SIG-M5 treated with dmso at 0.1 percent for 504 hours (cell line): ENCODE results near the gene ATP2B2.
"Not testable (repeated sequence)": the region's sequence is repeated elsewhere in the genome, so short reads cannot be mapped to it uniquely, and the experiment has no call there.

Experiments
- DNase-seq: peaks from one replicate; lab custom pipeline; 2025; ENCODE audit not compliant: unreplicated experiment; lab: John Stamatoyannopoulos, UW

ATP2B2 gene

GRCh38 chr3:10310578-10310977 lies 194.8 kb downstream of the ATP2B2 start:
- DNase-seq: no peak

- no peak for DNase-seq
Observed at GRCh38 chr3:10309736-10310135, 195.7 kb downstream of the ATP2B2 start.

- DNase-seq: no peak
Observed at GRCh38 chr3:10308678-10309077, 196.7 kb downstream of the ATP2B2 start.

GRCh38 chr3:10306156-10306555 lies 199.2 kb downstream of the ATP2B2 start:
- no peak for DNase-seq

GRCh38 chr3:10305331-10305902 lies 200.0 kb downstream of the ATP2B2 start:
- no peak for DNase-seq

- no peak for DNase-seq
Observed at GRCh38 chr3:10304905-10305304, 200.5 kb downstream of the ATP2B2 start.

DNA sequence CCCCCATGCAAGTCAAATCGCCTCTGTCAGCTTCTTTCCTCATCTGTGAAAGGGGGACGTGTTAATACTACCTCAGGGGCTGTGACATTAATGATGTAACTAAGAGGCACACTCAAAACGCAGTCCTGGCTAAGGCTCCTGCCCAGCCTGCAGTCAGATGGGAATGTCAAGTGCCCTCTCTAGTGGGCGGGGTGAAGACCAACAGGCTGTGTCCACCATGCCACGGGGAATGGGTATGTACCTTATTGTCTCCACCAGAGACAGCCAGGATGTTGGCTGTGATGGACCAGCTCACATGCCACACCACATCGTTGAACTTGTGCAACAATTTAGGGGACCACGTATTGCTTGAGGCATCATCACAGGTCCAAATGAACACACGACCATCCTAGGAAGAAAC lies 201.6 kb downstream of the ATP2B2 start:
- DNase-seq: no peak

DNA sequence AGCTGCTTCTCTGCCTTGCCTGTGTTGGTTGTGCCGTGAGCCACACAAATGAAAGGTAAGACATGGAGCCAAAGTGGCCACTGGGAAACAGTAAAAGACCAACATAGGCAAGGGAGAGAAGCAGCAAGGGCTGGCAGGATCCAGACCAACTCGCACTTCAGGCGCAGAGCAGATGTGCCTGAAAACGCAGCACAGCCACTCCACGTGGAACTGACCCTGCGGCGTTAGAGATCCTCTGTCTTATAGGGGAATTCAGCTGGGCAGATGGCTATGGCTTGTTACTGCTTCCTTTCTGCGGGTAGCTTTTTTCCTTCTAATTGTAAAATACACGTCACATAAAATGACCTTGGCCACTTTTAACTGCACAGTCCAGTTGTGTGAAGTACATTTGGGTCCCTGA lies 202.3 kb downstream of the ATP2B2 start:
- no peak for DNase-seq

DNA sequence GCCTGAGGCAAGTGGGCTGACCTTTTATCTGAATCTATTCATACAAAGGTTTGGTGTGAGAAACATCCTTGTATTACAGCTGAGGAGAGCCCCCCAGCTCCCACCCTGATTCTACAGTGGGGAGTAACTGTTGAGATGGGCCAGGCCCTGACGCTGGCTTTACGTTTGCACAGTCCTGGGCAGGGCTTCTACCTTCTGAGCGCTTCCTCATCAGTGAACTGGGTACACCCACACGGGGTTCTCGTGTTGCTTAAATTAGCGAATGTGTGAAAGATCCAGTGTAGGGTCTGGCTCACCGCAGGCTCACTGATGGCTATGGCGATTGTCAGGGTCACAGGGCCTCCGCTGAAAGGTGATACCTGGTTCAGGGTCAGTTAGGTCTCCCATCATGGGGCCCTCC lies 205.3 kb downstream of the ATP2B2 start:
- no peak for DNase-seq

- no peak for DNase-seq
Observed at GRCh38 chr3:10299679-10300078, 205.7 kb downstream of the ATP2B2 start.

DNA sequence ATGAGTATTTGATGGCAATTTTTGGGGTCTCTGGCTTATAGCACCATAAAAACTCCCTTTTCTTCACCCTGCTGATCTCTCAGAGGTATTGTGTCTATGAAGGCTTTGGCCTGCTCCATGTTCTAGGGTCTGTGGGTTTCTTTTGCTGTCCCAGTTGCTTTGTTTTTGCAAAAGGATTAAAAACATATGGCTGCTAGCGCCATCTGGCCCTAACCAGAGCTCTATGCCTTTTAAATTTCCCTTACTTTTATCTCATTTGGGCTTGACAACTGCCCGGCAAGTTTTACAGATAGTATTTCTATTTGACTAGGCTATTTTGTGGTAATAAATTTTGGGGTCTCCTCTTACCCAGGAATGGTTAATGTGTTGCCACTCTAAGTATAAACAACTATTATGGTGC lies 206.2 kb downstream of the ATP2B2 start:
- DNase-seq: no peak

- not testable (repeated sequence) for DNase-seq
Observed at GRCh38 chr3:10298064-10298463, 207.3 kb downstream of the ATP2B2 start.

DNA sequence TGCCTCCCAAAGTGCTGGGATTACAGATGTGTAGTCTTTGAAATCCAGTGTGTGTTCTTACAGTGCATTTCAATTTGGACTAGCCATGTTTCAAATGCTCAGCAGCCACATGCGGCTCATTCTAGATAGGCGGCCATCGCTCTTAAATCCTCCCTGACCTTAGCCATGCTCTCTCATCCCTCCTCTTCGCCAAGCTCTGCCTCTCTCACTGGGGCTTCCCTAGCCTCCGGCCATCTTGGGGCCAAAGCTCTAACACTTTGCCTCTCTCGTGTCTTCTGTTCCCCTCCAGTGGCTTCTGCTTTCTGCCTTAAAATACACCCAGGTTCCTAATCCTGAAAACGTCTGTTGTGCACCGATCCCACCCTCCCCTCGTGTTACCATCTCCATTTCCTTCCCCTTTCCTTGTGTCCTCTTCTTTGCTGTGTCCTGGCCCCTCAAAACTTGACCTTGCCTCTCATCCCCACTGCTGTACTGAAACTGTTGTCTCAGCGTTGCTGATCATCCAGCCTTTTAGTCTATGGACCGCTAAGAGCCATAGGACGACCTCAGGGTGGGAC lies 211.3 kb downstream of the ATP2B2 start:
- no peak for DNase-seq

DNA sequence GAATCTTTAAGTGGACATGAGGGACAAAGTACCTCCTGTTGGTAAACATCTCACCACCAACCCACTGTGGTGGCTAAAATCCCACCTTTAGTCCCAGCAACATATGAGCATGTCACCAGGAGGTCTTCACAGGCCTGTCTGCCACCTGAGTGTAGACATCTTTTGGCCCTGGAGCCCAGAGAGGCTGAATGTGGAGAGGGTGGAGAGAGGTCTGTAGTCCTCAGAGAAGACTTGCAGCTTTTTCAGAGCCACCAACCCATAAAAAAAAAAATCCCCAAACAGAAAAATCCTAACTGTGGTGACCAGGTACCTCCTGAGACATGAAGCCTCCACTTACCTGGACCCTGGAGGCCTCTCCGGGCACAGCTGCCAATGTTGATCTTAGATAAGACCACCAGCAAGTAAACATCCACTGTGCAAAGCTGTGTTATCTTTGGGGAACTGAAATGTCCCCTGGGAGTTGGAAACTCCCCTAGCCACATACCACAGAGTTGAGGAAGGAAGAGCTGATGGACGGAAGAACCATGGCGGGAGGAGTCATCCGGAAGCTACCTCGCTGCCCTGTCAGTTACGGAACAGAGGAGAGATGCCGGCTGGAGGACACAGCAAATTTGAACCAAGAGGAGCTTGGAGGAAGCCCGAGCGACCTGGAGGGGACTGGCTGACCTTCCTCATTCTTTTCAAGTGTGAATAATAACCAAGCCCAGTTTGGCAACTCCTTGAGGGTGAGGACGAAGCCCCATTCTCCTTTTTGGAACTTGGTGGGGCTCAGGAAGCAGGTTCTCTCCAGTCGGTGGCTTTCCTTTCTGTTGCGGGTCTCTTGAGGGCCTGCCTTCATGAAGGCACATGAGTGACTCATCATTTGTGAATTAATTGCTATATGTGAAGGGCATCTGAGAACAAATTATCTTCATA lies 212.6 kb downstream of the ATP2B2 start, which contains the start of gene GHRL:
TSS of gene GHRL (minus strand) at position 443 of the 915 bp plus-strand sequence. CDS start 2,767 bp downstream, outside the sequence.
- no peak for DNase-seq

GRCh38 chr3:10291641-10292040 lies 213.7 kb downstream of the ATP2B2 start:
- DNase-seq: no peak

- no peak for DNase-seq
Observed at GRCh38 chr3:10290481-10291176, 214.8 kb downstream of the ATP2B2 start.

DNA sequence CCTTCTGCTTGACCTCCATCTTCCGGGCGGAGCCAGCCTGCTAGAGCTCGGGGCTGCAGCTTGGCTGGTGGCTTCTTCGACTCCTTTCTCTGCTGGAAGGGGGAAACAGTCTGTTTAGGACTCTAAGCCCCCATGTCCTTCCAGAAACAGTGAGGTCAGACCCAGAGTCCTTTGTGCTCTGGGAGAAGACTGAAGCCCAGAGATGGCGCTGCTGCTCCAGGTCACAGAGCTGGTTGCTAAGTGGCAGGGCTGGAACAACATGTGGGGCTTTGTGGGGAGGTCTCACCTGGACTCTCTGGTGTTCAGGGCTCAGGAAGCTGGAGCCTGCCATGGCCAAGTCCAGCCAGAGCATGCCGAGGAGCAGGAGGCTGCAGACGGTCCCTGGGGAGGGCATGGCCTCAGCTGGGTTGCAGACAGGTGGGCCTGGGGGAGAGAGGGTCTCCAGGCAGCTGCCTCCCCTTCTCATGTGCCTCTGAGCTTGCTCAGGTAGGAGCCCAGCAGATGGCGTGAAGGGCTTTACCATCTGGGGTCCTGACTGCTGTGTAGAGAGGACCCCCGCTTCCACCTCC lies 215.5 kb downstream of the ATP2B2 start:
- no peak for DNase-seq

- no peak for DNase-seq
Observed at GRCh38 chr3:10289077-10289476, 216.3 kb downstream of the ATP2B2 start.

- DNase-seq: no peak
Observed at GRCh38 chr3:10288575-10288960, 216.8 kb downstream of the ATP2B2 start.

DNA sequence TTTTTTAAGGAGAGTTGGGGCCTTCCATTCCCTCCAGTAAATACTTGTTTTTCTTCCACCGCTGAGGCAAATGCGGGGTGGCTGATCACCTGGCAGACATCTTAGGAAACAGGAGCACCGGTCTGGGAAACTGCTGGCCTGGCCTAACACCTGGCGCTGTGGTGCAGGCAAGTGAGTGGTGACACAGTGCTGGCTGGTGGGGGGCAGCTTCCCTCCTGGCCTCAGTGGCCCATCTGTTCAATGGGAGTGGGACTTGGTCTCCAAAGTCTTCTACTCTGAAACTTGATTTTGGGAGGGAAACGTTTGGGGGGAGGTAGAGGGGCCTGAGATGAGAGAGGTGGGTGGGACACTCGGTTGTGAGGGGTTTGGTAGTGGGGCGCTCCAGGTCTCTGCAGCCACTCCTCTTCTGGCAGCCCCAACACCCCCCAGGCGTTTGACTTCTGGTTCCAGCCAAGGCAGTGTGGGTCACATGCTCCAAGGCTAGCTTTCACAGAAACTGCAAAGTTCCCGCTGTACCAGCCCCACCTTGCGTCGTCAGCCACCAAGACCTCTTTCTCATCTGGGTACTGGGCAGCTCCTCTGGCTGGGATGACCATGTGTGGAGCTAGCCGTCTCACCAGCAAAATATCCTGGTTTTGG lies 217.3 kb downstream of the ATP2B2 start:
- no peak for DNase-seq
